SU-DHL-6 (cell line): ENCODE results near the gene OXNAD1.

Source experiments
- H2AFZ ChIP-seq: fragments of 200-600 bp; sonication (generic); 2 replicates; pipeline ENCODE4 v1.6.1; 2014; ENCODE audit warnings: low read depth, mild to moderate bottlenecking, moderate library complexity, mixed read lengths, antibody characterized with exemption, low read length; ENCODE audit not compliant: severe bottlenecking
- H3F3A ChIP-seq: fragments of 200-600 bp; shearing (Covaris generic); 2 replicates; pipeline ENCODE4 v1.6.0; 2016; ENCODE audit warnings: antibody characterized with exemption, mild to moderate bottlenecking; ENCODE audit not compliant: insufficient read depth
- H3K27ac ChIP-seq: fragments of 200-600 bp; sonication (generic); 2 replicates; pipeline ENCODE4 v1.5.1; 2016; ENCODE audit warnings: low read depth, mild to moderate bottlenecking, low read length, moderate library complexity, mixed read lengths
- H3K27me3 ChIP-seq: fragments of 200-600 bp; sonication (generic), shearing (Covaris generic); 2 replicates; pipeline ENCODE4 v1.6.0; 2014; ENCODE audit warnings: mild to moderate bottlenecking, low read length
- H3K36me3 ChIP-seq: fragments of 200-600 bp; sonication (generic); 2 replicates; pipeline ENCODE4 v1.6.1; 2014; ENCODE audit warnings: mild to moderate bottlenecking, low read length, mixed read lengths
- H3K4me2 ChIP-seq: fragments of 300-600, 200-600 bp; shearing (Covaris generic), sonication (generic); 2 replicates; pipeline ENCODE4 v1.6.0; 2014; ENCODE audit warnings: low read length, low read depth, mild to moderate bottlenecking; ENCODE audit not compliant: poor library complexity, severe bottlenecking
- H3K4me3 ChIP-seq: fragments of 200-600 bp; sonication (generic); 2 replicates; pipeline ENCODE4 v1.5.1; 2014; ENCODE audit warnings: antibody characterized with exemption, low read length, mild to moderate bottlenecking, mixed read lengths; ENCODE audit not compliant: insufficient read depth, poor library complexity, severe bottlenecking
- H3K79me2 ChIP-seq: fragments of 200-600 bp; sonication (generic); 2 replicates; pipeline ENCODE4 v1.6.1; 2014; ENCODE audit warnings: mild to moderate bottlenecking, low read length, moderate library complexity; ENCODE audit not compliant: insufficient read depth
- H3K9ac ChIP-seq: fragments of 200-600 bp; sonication (generic); 2 replicates; pipeline ENCODE4 v1.7.0; 2014; ENCODE audit warnings: mild to moderate bottlenecking, low read length
- H3K9me2 ChIP-seq: fragments of 200-600 bp; sonication (generic); replicated peaks from 2 replicates; pipeline ENCODE4 v1.6.1; 2014; ENCODE audit warnings: low read length; ENCODE audit not compliant: insufficient read depth
- H3K9me3 ChIP-seq: fragments of 200-600 bp; sonication (generic); 2 replicates; pipeline ENCODE4 v1.6.1; 2014; ENCODE audit warnings: low read length, mixed read lengths; ENCODE audit not compliant: insufficient read depth
- H4K20me1 ChIP-seq: fragments of 200-600 bp; sonication (generic); 2 replicates; pipeline ENCODE4 v1.6.1; 2014; ENCODE audit warnings: low read depth, mild to moderate bottlenecking, antibody characterized with exemption, low read length, moderate library complexity, mixed read lengths
- CTCF ChIP-seq: fragments of 200-600 bp; sonication (generic); IDR thresholded peaks from one replicate; pipeline ENCODE4 v1.5.1; 2017; ENCODE audit warnings: antibody characterized with exemption, mild to moderate bottlenecking, low read length, moderate library complexity; ENCODE audit not compliant: insufficient read depth, poor library complexity, severe bottlenecking
- EZH2phosphoT487 ChIP-seq: fragments of 200-600 bp; sonication (generic), shearing (Covaris generic); conservative IDR thresholded peaks from 2 replicates; pipeline ENCODE4 v1.6.1; 2018; ENCODE audit warnings: mild to moderate bottlenecking, antibody characterized with exemption, low read length, moderate library complexity, mixed read lengths

The OXNAD1 gene

GRCh38 chr3:16328124-16328523 is 63.1 kb downstream of the OXNAD1 start:
- H2AFZ ChIP-seq, result no peak overlapping the region
- no peaks in the 10 kb centered on the region for H3K9me3 ChIP-seq
- no peak overlapping the region for H3K9ac ChIP-seq
- peaks cover 34% of the 10 kb centered on the region; the same call in 1 of the 2 replicates for H3K36me3 ChIP-seq
- TF ChIP-seq EZH2phosphoT487, result no peak
- no peak for TF ChIP-seq CTCF
- H4K20me1 ChIP-seq, result no peaks in the 10 kb centered on the region; the same call in 1 of the 2 replicates
- no peak overlapping the region for H3K27ac ChIP-seq
- no peak overlapping the region for H3K4me2 ChIP-seq
- peaks cover 18% of the 10 kb centered on the region for H3K79me2 ChIP-seq
- no peaks in the 10 kb centered on the region for H3K9me2 ChIP-seq
- no peaks in the 10 kb centered on the region for H3K27me3 ChIP-seq
- no peak overlapping the region for H3K4me3 ChIP-seq
- H3F3A ChIP-seq, result 0 out of 2 replicates have a peak, but pooled peaks cover 12% of the 10 kb centered on the region

- no peaks in the 10 kb centered on the region for H3K27me3 ChIP-seq
- TF ChIP-seq CTCF (no peak), EZH2phosphoT487 (no peak)
- no peaks in the 10 kb centered on the region for H3K9me2 ChIP-seq
- H2AFZ ChIP-seq, result no peak overlapping the region
- peaks cover 38% of the 10 kb centered on the region; the same call in 1 of the 2 replicates for H3K36me3 ChIP-seq
- H3K9ac ChIP-seq, result no peak overlapping the region
- H3K9me3 ChIP-seq, result no peaks in the 10 kb centered on the region
- H3K79me2 ChIP-seq, result peaks cover 27% of the 10 kb centered on the region
- no peak overlapping the region for H3K4me3 ChIP-seq
- 0 out of 2 replicates have a peak, but pooled peaks cover 7% of the 10 kb centered on the region for H3F3A ChIP-seq
- H3K4me2 ChIP-seq, result no peak overlapping the region
- H3K27ac ChIP-seq, result no peak overlapping the region
- H4K20me1 ChIP-seq, result no peaks in the 10 kb centered on the region; the same call in 1 of the 2 replicates
These were observed 64.2 kb downstream of the OXNAD1 start for GRCh38 chr3:16329036-16329825.

GRCh38 chr3:16329826-16330129 is 64.8 kb downstream of the OXNAD1 start:
- TF ChIP-seq CTCF (no peak), EZH2phosphoT487 (no peak)
- H3K4me2 ChIP-seq, result no peak overlapping the region
- no peaks in the 10 kb centered on the region for H3K9me2 ChIP-seq
- no peak overlapping the region for H3K4me3 ChIP-seq
- H3K36me3 ChIP-seq, result peaks cover 40% of the 10 kb centered on the region; the same call in 1 of the 2 replicates
- H2AFZ ChIP-seq, result no peak overlapping the region
- H3K9ac ChIP-seq, result no peak overlapping the region
- H3K27me3 ChIP-seq, result no peaks in the 10 kb centered on the region
- H3K79me2 ChIP-seq, result peaks cover 32% of the 10 kb centered on the region
- H3K27ac ChIP-seq, result no peak overlapping the region
- H3F3A ChIP-seq, result 0 out of 2 replicates have a peak, but pooled peaks cover 4% of the 10 kb centered on the region
- H3K9me3 ChIP-seq, result no peaks in the 10 kb centered on the region
- H4K20me1 ChIP-seq, result no peaks in the 10 kb centered on the region; the same call in 1 of the 2 replicates
